DND-41 (cell line): ENCODE results near the gene FBLL1.

Source experiments
- ATAC-seq: fragments of 200-7000 bp; cut with Tn5 transposase; 3 replicates; pipeline ENCODE4 v1.9.1; 2021; ENCODE audit warnings: low read depth; ENCODE audit not compliant: insufficient read depth
- DNase-seq: peaks from one replicate; pipeline ENCODE4 v3.0.0-alpha.2; 2020
- H2AFZ ChIP-seq: 2 replicates; pipeline ENCODE4 v1.6.0; 2012; ENCODE audit warnings: low read depth, low read length
- H3K27ac ChIP-seq: 2 replicates; pipeline ENCODE4 v1.5.1; 2012; ENCODE audit warnings: low read length, inconsistent platforms
- H3K27me3 ChIP-seq: fragments of 200-600 bp; sonication (generic); 2 replicates; pipeline ENCODE4 v1.6.0; 2012; ENCODE audit warnings: low read length, mild to moderate bottlenecking, inconsistent platforms; ENCODE audit not compliant: insufficient read depth, poor library complexity
- H3K36me3 ChIP-seq: 2 replicates; pipeline ENCODE4 v1.5.1; 2012; ENCODE audit warnings: low read length, inconsistent platforms; ENCODE audit not compliant: insufficient read depth
- H3K4me1 ChIP-seq: 2 replicates; pipeline ENCODE4 v1.5.1; 2012; ENCODE audit warnings: mild to moderate bottlenecking, low read length; ENCODE audit not compliant: insufficient read depth
- H3K4me2 ChIP-seq: 2 replicates; pipeline ENCODE4 v1.6.0; 2012; ENCODE audit warnings: mild to moderate bottlenecking, moderate library complexity, low read length, inconsistent platforms; ENCODE audit not compliant: insufficient read depth
- H3K4me3 ChIP-seq, 2 experiments: fragments of 200-600 bp in 1 of 2; shearing (Covaris generic) in 1 of 2; 2 replicates each; pipeline ENCODE4 v1.5.1; 2012 to 2016; ENCODE audit warnings: inconsistent platforms in 2 of 2, low read length in 2 of 2, mild to moderate bottlenecking in 2 of 2, low read depth in 1 of 2, moderate library complexity in 1 of 2
- H3K79me2 ChIP-seq: 2 replicates; pipeline ENCODE4 v1.6.0; 2012; ENCODE audit warnings: low read length, inconsistent platforms; ENCODE audit not compliant: insufficient read depth
- H3K9ac ChIP-seq: 2 replicates; pipeline ENCODE4 v1.6.0; 2012; ENCODE audit warnings: low read depth, mild to moderate bottlenecking, inconsistent platforms, low read length, moderate library complexity
- H3K9me3 ChIP-seq: 2 replicates; pipeline ENCODE4 v1.5.1; 2012; ENCODE audit warnings: low read length, moderate library complexity, mild to moderate bottlenecking, inconsistent platforms; ENCODE audit not compliant: insufficient read depth, severe bottlenecking
- H4K20me1 ChIP-seq: 2 replicates; pipeline ENCODE4 v1.6.0; 2012; ENCODE audit warnings: low read length; ENCODE audit not compliant: insufficient read depth
- EZH2 ChIP-seq: IDR thresholded peaks from 3 replicates; pipeline ENCODE4 v1.6.1; 2012; ENCODE audit warnings: borderline replicate concordance, low read depth, mild to moderate bottlenecking, moderate library complexity, low read length, inconsistent platforms; ENCODE audit not compliant: severe bottlenecking
- TF ChIP-seq, protein P1 (sequence below): IDR thresholded peaks from 2 replicates; pipeline ENCODE4 v1.5.1; 2012; ENCODE audit warnings: borderline replicate concordance, low read length, moderate library complexity, mild to moderate bottlenecking; ENCODE audit not compliant: poor library complexity, severe bottlenecking; ENCODE audit errors: extremely low read depth

The FBLL1 gene

DNA sequence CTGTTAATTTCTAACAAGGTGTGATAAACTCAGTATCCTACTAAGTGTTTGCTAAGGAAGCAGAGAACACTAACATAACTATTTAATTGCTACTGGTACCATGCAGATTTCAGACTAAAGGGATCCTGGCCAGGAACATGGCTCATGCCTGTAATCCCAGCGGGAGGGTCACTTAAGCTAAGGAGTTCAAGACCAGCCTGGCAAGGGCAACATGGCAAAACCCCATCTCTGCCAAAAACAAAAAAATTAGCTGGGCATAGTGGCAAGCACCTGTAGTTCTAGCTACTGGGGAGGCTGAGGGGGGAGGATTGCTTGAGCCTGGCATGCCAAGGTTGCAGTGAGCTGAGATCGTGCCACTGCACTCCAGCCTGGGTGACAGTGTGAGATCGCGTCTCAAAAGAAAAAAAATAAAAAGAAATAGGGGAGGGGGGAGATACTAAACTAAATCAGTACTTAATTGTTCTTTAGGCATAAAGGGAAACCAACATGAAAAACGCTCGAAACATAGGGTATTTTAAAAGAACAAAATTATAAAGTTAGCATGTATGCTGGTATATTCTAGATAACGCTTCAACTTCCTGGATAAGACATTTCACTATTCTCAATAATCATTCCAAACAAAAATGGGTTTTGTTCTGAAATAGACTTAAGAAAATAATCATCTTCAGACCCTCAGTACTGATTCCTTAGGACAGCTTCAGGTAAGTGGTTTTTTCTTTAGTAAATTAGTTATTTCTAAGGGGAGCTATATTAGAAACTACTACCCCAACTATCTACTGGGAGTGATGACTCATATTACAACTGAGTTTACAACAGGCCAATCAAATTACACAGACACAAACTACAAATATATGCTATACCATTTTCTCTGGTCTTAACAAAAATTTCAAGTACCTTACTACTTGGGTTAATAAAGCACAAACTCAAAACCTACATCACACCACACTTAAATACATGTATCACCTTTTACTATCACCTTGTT, 46.6 kb downstream of the FBLL1 start:
- Histone ChIP-seq H3K79me2 (peaks cover 86% of the 10 kb centered on the region), H3K27ac (no peak overlapping the region), H3K36me3 (peaks cover 42% of the 10 kb centered on the region), H2AFZ (no peak overlapping the region), H3K4me3 (peak overlapping the region in 1 of 2 experiments; percentile 25; a peak in 1 of 4 replicates), H3K9ac (no peak overlapping the region), H3K27me3 (no peaks in the 10 kb centered on the region), H3K4me2 (peak overlapping the region; percentile 76), H4K20me1 (peaks cover 74% of the 10 kb centered on the region), H3K4me1 (peaks cover 38% of the 10 kb centered on the region), H3K9me3 (no peaks in the 10 kb centered on the region)
- DNase-seq, result no peak
- no peak for TF ChIP-seq EZH2
- TF ChIP-seq, protein P1, sequence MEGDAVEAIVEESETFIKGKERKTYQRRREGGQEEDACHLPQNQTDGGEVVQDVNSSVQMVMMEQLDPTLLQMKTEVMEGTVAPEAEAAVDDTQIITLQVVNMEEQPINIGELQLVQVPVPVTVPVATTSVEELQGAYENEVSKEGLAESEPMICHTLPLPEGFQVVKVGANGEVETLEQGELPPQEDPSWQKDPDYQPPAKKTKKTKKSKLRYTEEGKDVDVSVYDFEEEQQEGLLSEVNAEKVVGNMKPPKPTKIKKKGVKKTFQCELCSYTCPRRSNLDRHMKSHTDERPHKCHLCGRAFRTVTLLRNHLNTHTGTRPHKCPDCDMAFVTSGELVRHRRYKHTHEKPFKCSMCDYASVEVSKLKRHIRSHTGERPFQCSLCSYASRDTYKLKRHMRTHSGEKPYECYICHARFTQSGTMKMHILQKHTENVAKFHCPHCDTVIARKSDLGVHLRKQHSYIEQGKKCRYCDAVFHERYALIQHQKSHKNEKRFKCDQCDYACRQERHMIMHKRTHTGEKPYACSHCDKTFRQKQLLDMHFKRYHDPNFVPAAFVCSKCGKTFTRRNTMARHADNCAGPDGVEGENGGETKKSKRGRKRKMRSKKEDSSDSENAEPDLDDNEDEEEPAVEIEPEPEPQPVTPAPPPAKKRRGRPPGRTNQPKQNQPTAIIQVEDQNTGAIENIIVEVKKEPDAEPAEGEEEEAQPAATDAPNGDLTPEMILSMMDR, result no peak
- ATAC-seq, result no peak

DNA sequence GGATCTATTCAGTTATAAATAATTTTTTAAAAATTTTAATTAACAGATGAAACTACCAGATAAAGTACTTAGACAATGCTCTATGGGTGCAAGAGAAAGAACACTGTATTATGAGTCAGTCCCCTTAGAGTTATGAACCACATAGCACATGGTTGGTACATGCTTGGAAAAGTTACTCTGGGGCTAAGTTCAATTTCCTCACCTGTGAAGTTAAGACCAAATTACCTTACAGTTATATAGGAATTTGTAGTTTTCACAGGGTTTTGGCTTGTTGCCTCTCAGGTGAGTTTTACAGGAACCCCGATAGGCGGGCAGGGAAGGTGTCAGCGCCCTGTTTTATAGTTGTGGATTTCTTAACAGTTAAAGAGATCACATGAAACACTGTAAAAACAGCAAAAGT, 48.9 kb downstream of the FBLL1 start:
- peak overlapping the region; percentile 95 to 96 for H3K4me3 ChIP-seq
- no peak overlapping the region for H2AFZ ChIP-seq
- H3K4me1 ChIP-seq, result peaks cover 36% of the 10 kb centered on the region
- H3K4me2 ChIP-seq, result peak overlapping the region; percentile 76
- H3K79me2 ChIP-seq, result peaks cover 63% of the 10 kb centered on the region
- peaks cover 38% of the 10 kb centered on the region for H3K36me3 ChIP-seq
- H3K9ac ChIP-seq, result peak overlapping the region; percentile 97
- TF ChIP-seq EZH2, result no peak
- TF ChIP-seq, protein P1, result no peak
- peaks cover 52% of the 10 kb centered on the region for H4K20me1 ChIP-seq
- DNase-seq (no peak), ATAC-seq (no peak)
- H3K27ac ChIP-seq, result peak overlapping the region; percentile 90
- H3K27me3 ChIP-seq, result no peaks in the 10 kb centered on the region
- no peaks in the 10 kb centered on the region for H3K9me3 ChIP-seq

DNA sequence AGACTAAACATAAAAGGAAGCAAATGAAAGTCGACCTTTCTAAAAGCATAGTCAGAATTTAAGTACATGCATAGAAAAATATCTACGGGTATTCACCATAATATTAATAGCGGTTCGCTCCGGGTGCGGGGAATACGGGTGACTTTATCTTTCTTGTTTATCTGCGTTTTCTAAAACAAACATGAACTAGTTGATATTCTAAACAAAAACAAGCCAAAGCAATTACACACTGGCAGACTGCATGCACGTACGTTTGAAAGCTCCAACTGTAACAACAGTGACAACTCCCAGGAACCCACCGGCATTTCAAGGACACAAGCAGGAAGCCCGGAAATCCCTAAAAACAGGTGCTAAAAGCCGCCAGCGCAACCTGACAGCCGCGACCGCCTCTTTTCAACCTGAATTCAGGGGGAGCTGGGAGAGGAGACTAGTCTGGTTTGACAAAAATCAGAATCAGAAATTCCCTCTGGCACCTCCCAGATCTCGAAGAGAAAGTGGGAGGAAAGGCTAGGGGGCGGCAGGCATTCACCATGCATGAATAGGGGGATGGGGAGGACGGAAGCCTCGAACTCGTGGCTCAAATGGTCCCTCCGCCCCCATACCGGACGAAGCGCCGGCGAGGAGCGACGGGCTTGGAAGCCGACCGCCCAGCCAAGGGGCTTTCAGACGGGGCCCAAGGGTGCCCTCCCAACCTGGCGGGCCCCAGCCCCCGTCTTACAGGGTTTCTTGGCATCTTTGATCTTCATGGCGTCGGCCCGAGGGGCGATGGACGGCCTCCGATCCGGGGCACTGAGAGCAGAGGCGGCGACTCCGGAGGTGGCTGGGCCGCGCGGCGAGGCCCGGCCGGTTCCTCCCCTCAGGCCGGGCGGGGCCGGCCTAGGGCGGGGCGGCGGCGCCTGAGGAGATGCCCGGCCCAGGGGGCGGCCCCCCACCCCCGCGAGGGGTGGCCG, 49.7 kb downstream of the FBLL1 start, which contains the start of gene PANK3:
Gene PANK3 (minus strand): TSS at position 831 of the 950 bp plus-strand sequence. CDS start 85 bp downstream, at position 746.
- Histone ChIP-seq H3K4me1 (peaks cover 36% of the 10 kb centered on the region), H3K27ac (peak within 1 kb of the TSS; percentile 97), H3K36me3 (peaks cover 38% of the 10 kb centered on the region), H3K79me2 (peaks cover 58% of the 10 kb centered on the region), H2AFZ (peak within 1 kb of the TSS; percentile 92), H3K27me3 (no peaks in the 10 kb centered on the region), H3K9me3 (no peaks in the 10 kb centered on the region), H3K4me3 (peak within 1 kb of the TSS; percentile 95 to 96), H4K20me1 (peaks cover 50% of the 10 kb centered on the region), H3K9ac (peak within 1 kb of the TSS; percentile 97), H3K4me2 (peak within 1 kb of the TSS; percentile 77)
- TF ChIP-seq, protein P1, result peak; percentile 11
- no peak for TF ChIP-seq EZH2
- ATAC-seq (peak; percentile 43), DNase-seq (no peak)
